HTR-8/SVneo (cell line): ENCODE measurements around the gene PPP1R1C.

Experiments used
- DNase-seq: peaks from one replicate; pipeline ENCODE4 v3.0.0; 2011; ENCODE audit warnings: low spot score, mixed read lengths; ENCODE audit not compliant: insufficient read length
- FAIRE-seq: peaks from 2 replicates; lab custom pipeline; 2011; peaks lifted over from hg19 to GRCh38; lab: Jason Lieb, UNC

PPP1R1C gene

GRCh38 chr2:182164686-182165085 lies 179.0 kb downstream of the PPP1R1C start:
- no peak for DNase-seq
- FAIRE-seq: peak; percentile 52

- no peak for DNase-seq
- FAIRE-seq: no peak
Measured at GRCh38 chr2:182165202-182165601, 179.5 kb downstream of the PPP1R1C start.

GRCh38 chr2:182166406-182166805 lies 180.8 kb downstream of the PPP1R1C start:
- FAIRE-seq (no peak), DNase-seq (no peak)

GRCh38 chr2:182166841-182167240 lies 181.2 kb downstream of the PPP1R1C start:
- DNase-seq (no peak), FAIRE-seq (no peak)
